A673 (cell line): Measurements from ENCODE around the gene CDC20B.

ENCODE experiments used
- CTCF ChIP-seq: fragments of 300-800, 200-600 bp; sonication (generic); conservative IDR thresholded peaks from 2 replicates; pipeline ENCODE4 v1.5.1; 2017; ENCODE audit warnings: low read depth, mild to moderate bottlenecking, antibody characterized with exemption, low read length, moderate library complexity, mixed read lengths
- EZH2 ChIP-seq: fragments of 200-600 bp; sonication (generic); IDR thresholded peaks from 2 replicates; pipeline ENCODE4 v1.6.1; 2017; ENCODE audit warnings: borderline replicate concordance, low read depth, mild to moderate bottlenecking, mixed read lengths, antibody characterized with exemption, low read length; ENCODE audit not compliant: poor library complexity, severe bottlenecking

DNA sequence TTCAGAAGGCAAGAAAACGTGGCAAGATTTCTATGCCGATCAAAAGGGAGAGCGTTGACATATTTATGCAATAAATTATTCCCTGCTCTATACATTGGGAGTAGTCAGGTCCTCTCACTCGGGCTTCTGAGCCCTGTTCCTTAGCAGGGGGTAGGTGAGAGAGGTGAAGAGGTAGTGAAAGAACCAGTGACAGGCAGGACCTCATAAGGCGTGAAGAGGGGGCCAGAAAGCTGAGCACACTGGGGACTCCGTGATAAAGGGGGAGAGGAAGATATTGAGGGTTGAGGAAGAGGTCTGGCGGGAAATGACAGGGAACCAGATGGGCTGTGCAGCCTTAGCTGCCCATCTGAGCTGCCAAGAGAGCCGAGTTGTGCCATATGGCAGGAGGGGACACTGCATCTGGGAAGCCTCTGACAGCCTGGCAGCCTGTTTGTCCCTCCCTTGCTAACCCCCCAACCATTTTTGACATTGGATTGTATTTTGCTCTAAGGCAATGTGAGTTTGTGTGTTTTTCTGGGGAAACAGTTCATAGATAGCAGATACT lies 782 bp upstream of the CDC20B start:
- no peak for TF ChIP-seq CTCF
- no peak for TF ChIP-seq EZH2
